H1 (cell line): ENCODE results near the gene HARS1.
"Not testable (repeated sequence)": the region's sequence is repeated elsewhere in the genome, so short reads cannot be mapped to it uniquely, and the experiment has no call there.

Source experiments
- BCL11A ChIP-seq, 2 experiments: IDR thresholded peaks; one replicate each; pipeline ENCODE4 v1.6.1; 2011; ENCODE audit warnings: low read depth in 2 of 2, low read length in 2 of 2, mild to moderate bottlenecking in 2 of 2
- BRCA1 ChIP-seq: IDR thresholded peaks from 2 replicates; pipeline ENCODE4 v1.6.1; 2012; ENCODE audit warnings: low read depth, low read length, improper control_type of control experiment
- EZH2 ChIP-seq: fragments of 200-600 bp; sonication (generic); IDR thresholded peaks from 2 replicates; pipeline ENCODE4 v1.7.1; 2012; ENCODE audit warnings: low read depth, mild to moderate bottlenecking, moderate library complexity, low read length, inconsistent platforms; ENCODE audit not compliant: severe bottlenecking
- JUN ChIP-seq: IDR thresholded peaks from 2 replicates; pipeline ENCODE4 v1.6.1; 2011; ENCODE audit warnings: low read depth, mild to moderate bottlenecking, improper control_type of control experiment, low read length
- KDM5A ChIP-seq: fragments of 200-600 bp; IDR thresholded peaks from 2 replicates; pipeline ENCODE4 v1.7.1; 2012; ENCODE audit warnings: mild to moderate bottlenecking, low read length, inconsistent platforms, mixed read lengths
- MAFK ChIP-seq: IDR thresholded peaks from 2 replicates; pipeline ENCODE4 v1.6.1; 2012; ENCODE audit warnings: low read depth, mild to moderate bottlenecking, improper control_type of control experiment, low read length
- NRF1 ChIP-seq: IDR thresholded peaks from 2 replicates; pipeline ENCODE4 v1.6.1; 2011; ENCODE audit warnings: mild to moderate bottlenecking, low read depth, low read length, improper control_type of control experiment
- POLR2A ChIP-seq, 2 experiments: IDR thresholded peaks; 1 replicate in 1 of 2; 2 replicates in 1 of 2; pipeline ENCODE4 v1.6.1; 2011; ENCODE audit warnings: low read depth in 2 of 2, low read length in 2 of 2, mild to moderate bottlenecking in 2 of 2; ENCODE audit errors: control extremely low read depth in 1 of 2
- POLR2AphosphoS5 ChIP-seq: IDR thresholded peaks from 2 replicates; pipeline ENCODE4 v1.6.1; 2011; ENCODE audit warnings: low read depth, low read length
- RFX5 ChIP-seq: IDR thresholded peaks from 2 replicates; pipeline ENCODE4 v1.6.1; 2011; ENCODE audit warnings: low read depth, low read length, improper control_type of control experiment, borderline replicate concordance
- TAF7 ChIP-seq: optimal IDR thresholded peaks from 2 replicates; pipeline ENCODE3; 2011; ENCODE audit warnings: low read depth, mild to moderate bottlenecking, inconsistent platforms, low read length, moderate library complexity, borderline replicate concordance
- TBP ChIP-seq: IDR thresholded peaks from 2 replicates; pipeline ENCODE4 v1.6.1; 2011; ENCODE audit warnings: low read depth, low read length, improper control_type of control experiment
- ZNF274 ChIP-seq: IDR thresholded peaks from 2 replicates; pipeline ENCODE4 v1.7.0; 2012; ENCODE audit warnings: low read length, borderline replicate concordance; ENCODE audit errors: extremely low read depth
- TF ChIP-seq, protein P1 (sequence below), 3 experiments: IDR thresholded peaks; 1 replicate in 2 of 3; 2 replicates in 1 of 3; pipeline versions ENCODE4 v1.5.1 to v1.6.1; 2011; ENCODE audit warnings: low read length in 3 of 3, mild to moderate bottlenecking in 3 of 3, inconsistent platforms in 2 of 3, low read depth in 1 of 3, moderate library complexity in 1 of 3; ENCODE audit not compliant: insufficient read depth in 1 of 3; ENCODE audit errors: control extremely low read depth in 1 of 3

GRCh38 chr5:140721395-140721794 lies 30.2 kb upstream of the HARS1 start:
- TF ChIP-seq ZNF274; TAF7; EZH2; POLR2A (IDR thresholded peaks at IDR 0.05; ENCODE audit: control extremely low read depth in 1 of 2, low read depth in 2 of 2, low read length in 2 of 2); KDM5A; POLR2AphosphoS5; BCL11A (IDR thresholded peaks at IDR 0.05; ENCODE audit: low read depth in 2 of 2, low read length in 2 of 2); MAFK; TBP; BRCA1; NRF1; RFX5; JUN: not testable (repeated sequence)
- TF ChIP-seq, protein P1, sequence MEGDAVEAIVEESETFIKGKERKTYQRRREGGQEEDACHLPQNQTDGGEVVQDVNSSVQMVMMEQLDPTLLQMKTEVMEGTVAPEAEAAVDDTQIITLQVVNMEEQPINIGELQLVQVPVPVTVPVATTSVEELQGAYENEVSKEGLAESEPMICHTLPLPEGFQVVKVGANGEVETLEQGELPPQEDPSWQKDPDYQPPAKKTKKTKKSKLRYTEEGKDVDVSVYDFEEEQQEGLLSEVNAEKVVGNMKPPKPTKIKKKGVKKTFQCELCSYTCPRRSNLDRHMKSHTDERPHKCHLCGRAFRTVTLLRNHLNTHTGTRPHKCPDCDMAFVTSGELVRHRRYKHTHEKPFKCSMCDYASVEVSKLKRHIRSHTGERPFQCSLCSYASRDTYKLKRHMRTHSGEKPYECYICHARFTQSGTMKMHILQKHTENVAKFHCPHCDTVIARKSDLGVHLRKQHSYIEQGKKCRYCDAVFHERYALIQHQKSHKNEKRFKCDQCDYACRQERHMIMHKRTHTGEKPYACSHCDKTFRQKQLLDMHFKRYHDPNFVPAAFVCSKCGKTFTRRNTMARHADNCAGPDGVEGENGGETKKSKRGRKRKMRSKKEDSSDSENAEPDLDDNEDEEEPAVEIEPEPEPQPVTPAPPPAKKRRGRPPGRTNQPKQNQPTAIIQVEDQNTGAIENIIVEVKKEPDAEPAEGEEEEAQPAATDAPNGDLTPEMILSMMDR (IDR thresholded peaks at IDR 0.05; ENCODE audit: control extremely low read depth in 1 of 3, insufficient read depth in 1 of 3, low read depth in 1 of 3, low read length in 3 of 3), result not testable (repeated sequence)
